ENCODE data around the gene KIF4B.
"Not testable (repeated sequence)": the region's sequence is repeated elsewhere in the genome, so short reads cannot be mapped to it uniquely, and the experiment has no call there.

Gene KIF4B

DNA sequence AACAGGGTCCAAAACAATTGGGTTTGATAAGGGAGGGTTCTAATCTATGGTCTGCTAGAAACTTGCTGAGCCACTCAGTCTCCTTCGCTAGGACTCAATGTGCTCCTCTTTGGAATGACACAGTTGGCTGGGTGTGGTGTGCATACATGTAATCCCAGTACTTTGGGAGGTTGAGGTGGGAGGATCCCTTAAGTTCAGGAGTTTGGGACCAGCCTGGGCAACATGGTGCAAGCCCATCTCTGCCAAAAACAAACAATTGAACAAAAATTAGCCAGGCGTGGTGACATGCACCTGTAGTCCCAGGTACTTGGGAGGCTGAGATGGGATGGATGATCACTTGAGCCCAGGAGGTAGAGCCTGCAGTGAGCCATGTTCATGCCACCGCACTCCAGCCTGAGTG, 2.7 kb upstream of the KIF4B start:
- no peak for DNase-seq

DNA sequence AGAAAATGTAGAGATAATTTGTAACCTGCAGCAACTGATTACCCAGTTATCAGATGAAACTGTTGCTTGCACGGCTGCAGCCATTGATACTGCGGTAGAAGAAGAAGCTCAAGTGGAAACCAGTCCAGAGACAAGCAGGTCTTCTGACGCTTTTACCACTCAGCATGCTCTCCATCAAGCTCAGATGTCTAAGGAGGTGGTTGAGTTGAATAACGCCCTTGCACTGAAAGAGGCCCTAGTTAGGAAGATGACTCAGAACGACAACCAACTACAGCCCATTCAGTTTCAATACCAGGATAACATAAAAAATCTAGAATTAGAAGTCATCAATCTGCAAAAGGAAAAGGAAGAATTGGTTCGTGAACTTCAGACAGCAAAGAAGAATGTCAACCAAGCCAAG, 1.7 kb downstream of the KIF4B start:
- no peak for DNase-seq

- no peak for DNase-seq
Observed at GRCh38 chr5:155017610-155018009, 4.1 kb downstream of the KIF4B start.

GRCh38 chr5:155019601-155020226, 6.2 kb downstream of the KIF4B start:
- DNase-seq: no peak

- DNase-seq: no peak
Observed at GRCh38 chr5:155021842-155022241, 8.3 kb downstream of the KIF4B start.

GRCh38 chr5:155023320-155023719, 9.8 kb downstream of the KIF4B start:
- DNase-seq: no peak

DNA sequence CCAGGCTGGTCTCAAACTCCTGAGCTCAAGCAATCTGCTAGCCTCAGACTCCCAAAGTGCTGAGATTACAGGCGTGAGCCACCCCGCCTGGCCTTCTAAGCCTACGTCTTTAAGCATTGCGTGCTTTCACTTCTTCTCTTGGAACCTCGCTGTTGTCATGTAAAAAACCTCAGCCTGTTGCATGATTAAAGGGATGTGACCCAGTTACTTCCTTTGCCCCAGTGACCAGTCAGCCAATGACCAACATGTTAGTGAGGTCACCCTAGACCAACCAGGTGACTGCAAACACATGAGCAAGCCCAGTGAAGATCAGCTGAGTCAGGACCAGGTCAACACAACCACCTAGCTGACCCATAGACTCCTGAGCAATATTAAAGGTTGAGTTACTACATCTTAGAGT, 10.5 kb downstream of the KIF4B start:
- DNase-seq: no peak

DNA sequence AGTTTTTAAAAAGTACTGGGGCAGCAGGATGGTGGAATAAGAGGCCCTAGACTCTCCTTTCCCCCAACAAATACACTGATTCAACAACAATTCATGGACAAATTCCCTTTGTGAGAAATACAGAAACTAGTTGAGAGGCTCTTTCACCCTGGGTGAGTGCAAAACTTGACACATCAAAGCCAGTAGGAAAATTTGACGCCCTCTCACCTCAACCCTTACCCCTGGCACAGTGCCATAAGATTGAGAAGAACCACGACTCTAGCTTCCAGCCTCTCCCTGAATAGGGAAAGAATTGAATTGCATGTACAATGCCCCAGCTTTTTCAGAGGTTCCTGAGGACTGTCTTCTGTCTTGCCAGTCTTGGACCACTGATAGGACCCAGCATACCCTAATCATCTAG, 12.3 kb downstream of the KIF4B start:
- peak; percentile 26 for DNase-seq

DNA sequence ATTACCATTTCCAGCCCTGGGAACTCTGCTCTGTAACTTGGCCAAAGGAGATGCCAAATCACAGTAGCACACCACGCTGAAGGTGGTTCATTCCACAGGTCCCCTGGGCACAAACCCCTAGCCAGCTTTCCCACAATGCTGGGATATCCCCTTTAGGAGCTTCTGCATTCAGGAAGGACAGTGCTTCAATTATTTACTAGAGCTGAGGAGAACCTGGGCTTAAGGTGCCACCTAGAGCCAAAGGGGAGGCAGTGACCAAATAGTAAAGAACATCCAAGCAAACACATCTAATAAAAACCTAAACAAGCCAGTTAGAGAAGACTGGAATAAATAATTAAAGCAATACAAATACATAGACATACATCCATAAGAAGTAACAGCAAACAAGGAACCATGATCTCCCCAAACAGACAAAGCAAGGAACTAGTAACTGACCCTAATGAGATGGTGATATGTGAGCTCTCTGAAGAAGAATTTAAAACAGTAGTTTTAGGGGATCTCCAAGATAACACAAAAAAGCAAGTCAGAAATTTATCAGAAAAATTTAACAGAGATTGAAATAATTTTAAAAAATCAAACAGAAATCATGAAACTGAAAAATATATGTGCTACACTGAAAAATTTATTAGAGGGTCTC, 14.6 kb downstream of the KIF4B start:
- no peak for DNase-seq

DNA sequence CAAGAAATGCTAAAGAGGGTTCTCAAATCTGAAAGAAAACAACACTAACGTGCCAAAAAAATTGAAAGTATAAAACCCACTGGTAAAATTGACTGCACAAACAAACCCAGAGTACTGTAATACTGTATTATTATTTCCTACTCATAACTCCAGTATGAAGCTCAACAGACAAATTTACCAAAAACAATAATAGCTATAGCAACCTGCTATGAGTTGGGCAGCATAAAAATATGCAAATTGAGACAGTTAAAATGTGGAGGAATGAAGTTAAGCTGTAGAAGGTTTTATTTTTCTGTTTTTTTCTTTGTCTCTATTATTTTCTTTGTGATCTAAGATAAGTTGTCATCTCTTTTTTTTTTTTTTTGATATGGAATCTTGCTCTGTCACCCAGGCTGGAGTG, 15.7 kb downstream of the KIF4B start:
- DNase-seq: no peak

DNA sequence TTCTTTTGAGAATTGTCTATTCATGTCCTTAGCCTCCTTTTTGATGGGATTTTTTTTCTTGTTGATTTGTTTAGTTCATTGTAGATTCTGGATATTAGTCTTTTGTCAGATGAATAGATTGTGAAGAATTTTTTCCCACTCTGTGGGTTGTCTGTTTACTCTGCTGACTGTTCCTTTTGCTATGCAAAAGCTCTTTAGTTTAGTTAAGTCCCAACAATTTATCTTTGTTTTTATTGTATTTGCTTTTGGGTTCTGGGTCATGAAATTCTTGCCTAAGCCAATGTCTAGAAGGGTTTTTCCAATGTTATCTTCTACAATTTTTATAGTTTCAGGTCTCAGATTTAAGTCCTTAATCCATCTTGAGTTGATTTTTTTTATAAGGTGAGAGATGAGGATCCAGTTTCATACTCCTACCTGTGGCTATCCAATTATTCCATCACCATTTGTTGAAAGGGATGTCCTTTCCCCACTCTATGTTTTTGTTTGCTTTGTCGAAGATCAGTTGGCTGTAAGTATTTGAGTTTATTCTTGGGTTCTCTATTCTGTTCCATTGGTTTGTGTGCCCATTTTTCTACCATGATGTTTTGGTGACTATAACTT, 20.7 kb downstream of the KIF4B start:
- not testable (repeated sequence) for DNase-seq

GRCh38 chr5:155035087-155035486, 21.5 kb downstream of the KIF4B start:
- not testable (repeated sequence) for DNase-seq

DNA sequence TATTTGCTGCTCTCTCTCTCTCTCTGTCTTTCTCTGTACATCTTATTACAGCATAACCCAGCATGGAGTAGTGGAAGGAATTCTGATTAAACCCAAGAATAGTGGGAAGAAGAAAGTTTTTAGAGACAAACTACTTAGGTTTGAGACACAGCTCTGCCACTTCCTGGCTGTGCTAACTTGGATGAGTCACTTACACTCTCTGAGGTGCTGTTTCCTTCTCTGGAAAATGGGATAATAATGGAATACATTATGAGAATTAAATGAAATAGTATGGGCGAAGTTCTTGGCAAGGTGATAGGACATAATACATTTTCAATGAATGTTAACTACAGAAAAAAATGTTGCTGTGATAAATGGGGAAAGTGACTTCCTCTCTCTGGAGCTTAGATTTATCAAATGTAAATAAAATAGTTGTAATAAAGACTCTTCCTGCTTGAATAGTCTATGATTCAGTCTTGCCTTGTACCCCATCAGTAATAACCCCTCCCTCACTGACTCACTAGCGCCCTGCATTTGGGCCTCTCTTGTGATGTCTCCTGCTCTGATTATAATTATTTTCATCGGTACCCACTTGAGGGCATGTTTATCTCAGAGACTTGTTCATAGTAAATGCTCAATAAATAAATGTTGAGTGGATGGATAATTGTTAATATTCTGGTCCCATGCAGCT, 27.6 kb downstream of the KIF4B start:
- no peak for DNase-seq

DNA sequence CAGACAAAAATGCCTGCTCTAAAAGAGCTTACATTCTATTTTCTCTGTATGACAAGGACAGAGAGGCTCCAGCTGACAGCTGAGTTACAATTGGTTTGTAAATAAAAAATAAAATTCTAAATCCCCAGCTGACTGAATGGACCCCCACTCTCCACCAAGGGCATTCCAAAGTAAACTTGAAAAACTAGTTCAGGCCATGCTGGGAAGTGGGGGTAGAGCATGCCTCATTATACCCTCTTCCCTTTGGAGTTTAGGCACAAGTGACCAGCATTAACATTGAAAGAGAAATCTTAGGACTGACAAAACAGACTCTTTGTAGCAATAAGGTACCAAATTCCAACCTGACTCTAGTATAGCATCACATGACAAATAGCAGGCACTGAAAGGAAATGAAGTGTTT, 31.0 kb downstream of the KIF4B start:
- no peak for DNase-seq

- no peak for DNase-seq
Observed at GRCh38 chr5:155046591-155046990, 33.0 kb downstream of the KIF4B start.

- DNase-seq: no peak
Observed at GRCh38 chr5:155047818-155048217, 34.3 kb downstream of the KIF4B start.

- no peak for DNase-seq
Observed at GRCh38 chr5:155049569-155050383, 36.2 kb downstream of the KIF4B start.

GRCh38 chr5:155050384-155051019, 36.9 kb downstream of the KIF4B start:
- no peak for DNase-seq

- no peak for DNase-seq
Observed at GRCh38 chr5:155052532-155052931, 39.0 kb downstream of the KIF4B start.

DNA sequence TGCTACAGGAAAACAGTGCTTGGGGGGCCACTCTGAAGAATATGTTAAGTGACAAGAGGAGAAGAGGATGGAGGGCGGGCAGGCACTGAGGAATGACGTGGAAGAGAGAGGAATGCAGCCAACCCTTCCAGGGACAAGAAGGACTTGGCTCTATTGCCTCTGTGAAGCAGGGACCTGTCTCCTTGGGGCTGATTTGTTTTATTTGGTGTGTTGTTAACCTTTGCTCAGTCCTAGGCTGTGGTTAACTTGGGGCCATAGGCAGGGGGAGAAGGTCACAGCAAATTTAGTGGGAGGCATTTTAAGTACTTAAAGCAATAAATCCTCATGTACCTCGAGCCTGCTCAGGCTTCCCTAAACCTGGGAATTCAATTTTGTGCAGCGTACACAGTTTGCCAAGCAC, 39.9 kb downstream of the KIF4B start:
- DNase-seq: no peak

- DNase-seq: no peak
Observed at GRCh38 chr5:155056644-155057269, 43.2 kb downstream of the KIF4B start.

- no peak for DNase-seq
Observed at GRCh38 chr5:155057626-155058025, 44.1 kb downstream of the KIF4B start.

Measured in activated CD4-positive, alpha-beta T cell treated with anti-CD3 and anti-CD28 coated beads for 48 hours (primary cell).